ENCODE data around the gene EIF4H. TPM values are rescaled to one million over a fixed set of nuclear protein-coding genes. Genes with fewer than 3 reads are reported as not detected.

The EIF4H gene
- total RNA-seq, 1 experiment from 2014 or later, result 196 TPM

DNA sequence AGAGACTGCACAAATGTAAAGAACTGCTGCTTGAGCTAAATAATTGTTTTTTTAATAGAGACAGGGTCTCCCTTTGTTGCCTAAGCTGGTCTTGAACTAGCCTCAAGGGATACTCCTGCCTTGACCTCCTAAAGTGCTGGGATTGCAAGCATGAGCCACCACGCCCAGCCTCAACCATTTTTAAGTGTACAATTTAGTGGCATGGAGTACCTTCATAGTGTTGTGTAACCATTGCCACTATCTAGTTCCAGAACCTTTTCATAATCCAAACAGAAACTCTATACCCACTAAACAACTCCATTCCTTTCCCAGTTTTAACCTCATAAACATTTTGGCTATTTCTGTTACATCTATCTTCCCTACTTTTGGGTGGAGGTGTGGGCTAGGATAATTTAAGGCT, 6.7 kb downstream of the EIF4H start:
- CTCF ChIA-PET, result no interaction called here
- Mint-ChIP-seq H3K9me3 (ENCODE audit: low read depth, unreplicated experiment) (no peaks in the 10 kb centered on the region), H3K4me1 (ENCODE audit: low read depth, unreplicated experiment) (peaks cover 22% of the 10 kb centered on the region), H3K4me3 (ENCODE audit: low read depth, unreplicated experiment) (no peak overlapping the region), H3K36me3 (ENCODE audit: insufficient read depth, unreplicated experiment) (peaks cover 31% of the 10 kb centered on the region), H3K27ac (ENCODE audit: unreplicated experiment) (no peak overlapping the region), H3K27me3 (ENCODE audit: unreplicated experiment) (no peaks in the 10 kb centered on the region)
- intact Hi-C loops (cut with micrococcal nuclease; ENCODE audit: unreplicated experiment), result loop anchor here (5.0 kb wide), 1 partner anchor 114 kb away; no protein-coding TSS in a partner anchor
- no TSS peak for BruUV-seq (replicated peaks)
- TF ChIP-seq, protein P1, sequence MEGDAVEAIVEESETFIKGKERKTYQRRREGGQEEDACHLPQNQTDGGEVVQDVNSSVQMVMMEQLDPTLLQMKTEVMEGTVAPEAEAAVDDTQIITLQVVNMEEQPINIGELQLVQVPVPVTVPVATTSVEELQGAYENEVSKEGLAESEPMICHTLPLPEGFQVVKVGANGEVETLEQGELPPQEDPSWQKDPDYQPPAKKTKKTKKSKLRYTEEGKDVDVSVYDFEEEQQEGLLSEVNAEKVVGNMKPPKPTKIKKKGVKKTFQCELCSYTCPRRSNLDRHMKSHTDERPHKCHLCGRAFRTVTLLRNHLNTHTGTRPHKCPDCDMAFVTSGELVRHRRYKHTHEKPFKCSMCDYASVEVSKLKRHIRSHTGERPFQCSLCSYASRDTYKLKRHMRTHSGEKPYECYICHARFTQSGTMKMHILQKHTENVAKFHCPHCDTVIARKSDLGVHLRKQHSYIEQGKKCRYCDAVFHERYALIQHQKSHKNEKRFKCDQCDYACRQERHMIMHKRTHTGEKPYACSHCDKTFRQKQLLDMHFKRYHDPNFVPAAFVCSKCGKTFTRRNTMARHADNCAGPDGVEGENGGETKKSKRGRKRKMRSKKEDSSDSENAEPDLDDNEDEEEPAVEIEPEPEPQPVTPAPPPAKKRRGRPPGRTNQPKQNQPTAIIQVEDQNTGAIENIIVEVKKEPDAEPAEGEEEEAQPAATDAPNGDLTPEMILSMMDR (IDR thresholded peaks at IDR 0.05; ENCODE audit: unreplicated experiment), result no peak
- no peak for DNase-seq

DNA sequence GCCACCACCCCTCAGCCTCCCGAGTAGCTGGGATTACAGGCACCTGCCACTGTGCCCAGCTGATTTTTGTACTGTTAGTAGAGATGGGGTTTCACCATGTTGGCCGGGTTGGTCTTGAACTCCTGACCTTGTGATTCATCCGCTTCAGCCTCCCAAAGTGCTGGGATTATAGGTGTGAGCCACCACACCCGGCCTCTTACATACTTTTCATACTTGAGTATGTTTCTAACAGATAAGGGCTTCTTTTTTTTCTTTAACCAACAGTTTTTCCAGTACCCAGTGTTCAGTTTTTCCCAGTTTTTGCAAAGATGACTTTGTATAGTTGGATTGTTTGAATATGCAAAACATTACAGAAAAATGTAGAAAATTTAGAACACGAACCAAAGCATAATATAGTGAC, 7.7 kb downstream of the EIF4H start:
- BruUV-seq (replicated peaks), result no TSS peak
- peak overlapping the region; percentile 56 for H3K27ac Mint-ChIP-seq (ENCODE audit: unreplicated experiment)
- peaks cover 22% of the 10 kb centered on the region for H3K4me1 Mint-ChIP-seq (ENCODE audit: low read depth, unreplicated experiment)
- TF ChIP-seq, protein P1 (IDR thresholded peaks at IDR 0.05; ENCODE audit: unreplicated experiment), result no peak
- H3K27me3 Mint-ChIP-seq (ENCODE audit: unreplicated experiment), result no peaks in the 10 kb centered on the region
- H3K4me3 Mint-ChIP-seq (ENCODE audit: low read depth, unreplicated experiment), result no peak overlapping the region
- CTCF ChIA-PET, result no interaction called here
- H3K36me3 Mint-ChIP-seq (ENCODE audit: insufficient read depth, unreplicated experiment), result peaks cover 23% of the 10 kb centered on the region
- no peaks in the 10 kb centered on the region for H3K9me3 Mint-ChIP-seq (ENCODE audit: low read depth, unreplicated experiment)
- DNase-seq, result no peak
- intact Hi-C loops (cut with micrococcal nuclease; ENCODE audit: unreplicated experiment), result loop anchor here (5.0 kb wide), 1 partner anchor 115 kb away; no protein-coding TSS in a partner anchor

DNA sequence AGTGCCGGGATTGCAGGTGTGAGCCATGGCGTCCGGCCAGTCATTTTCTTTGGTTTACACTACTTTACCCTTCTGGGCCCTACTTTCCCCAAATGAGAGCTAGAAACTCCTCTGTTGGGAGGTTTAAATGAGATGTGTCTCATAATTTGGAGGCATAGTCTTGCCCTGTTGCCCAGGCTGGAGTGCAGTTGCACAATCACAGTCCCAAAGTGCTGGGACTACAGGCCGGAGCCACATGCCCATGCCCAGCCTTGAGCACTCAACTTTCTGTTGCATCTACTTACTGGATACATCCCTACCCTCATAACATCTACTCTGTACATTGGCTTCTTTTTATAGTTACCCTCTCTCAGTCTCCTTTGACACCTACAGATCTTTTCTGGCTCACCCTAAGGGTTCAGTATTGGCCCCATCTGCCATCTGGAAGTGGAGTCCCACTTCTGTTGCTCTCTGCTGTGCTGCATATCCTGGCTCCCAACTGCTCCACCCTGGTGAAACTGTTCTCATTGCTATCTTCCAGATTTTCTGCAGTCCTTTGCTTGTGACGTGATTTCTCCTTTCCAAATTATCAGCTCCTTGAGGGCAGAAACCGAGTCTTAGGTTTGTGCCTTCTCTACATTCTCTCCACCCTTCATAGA, 8.4 kb downstream of the EIF4H start:
- intact Hi-C loops (cut with micrococcal nuclease; ENCODE audit: unreplicated experiment), result loop anchor here (5.0 kb wide), 1 partner anchor 115 kb away; no protein-coding TSS in a partner anchor
- Mint-ChIP-seq H3K27ac (ENCODE audit: unreplicated experiment) (peak overlapping the region; percentile 56), H3K9me3 (ENCODE audit: low read depth, unreplicated experiment) (no peaks in the 10 kb centered on the region), H3K4me3 (ENCODE audit: low read depth, unreplicated experiment) (no peak overlapping the region), H3K4me1 (ENCODE audit: low read depth, unreplicated experiment) (peaks cover 22% of the 10 kb centered on the region), H3K36me3 (ENCODE audit: insufficient read depth, unreplicated experiment) (peaks cover 22% of the 10 kb centered on the region), H3K27me3 (ENCODE audit: unreplicated experiment) (no peaks in the 10 kb centered on the region)
- TF ChIP-seq, protein P1 (IDR thresholded peaks at IDR 0.05; ENCODE audit: unreplicated experiment), result no peak
- no peak for DNase-seq
- no TSS peak for BruUV-seq (replicated peaks)
- CTCF ChIA-PET, result interaction anchor here (1.0 to 1.1 kb wide), 2 partner anchors 7 to 130 kb away, joined by 3 read pairs; no protein-coding TSS in a partner anchor

DNA sequence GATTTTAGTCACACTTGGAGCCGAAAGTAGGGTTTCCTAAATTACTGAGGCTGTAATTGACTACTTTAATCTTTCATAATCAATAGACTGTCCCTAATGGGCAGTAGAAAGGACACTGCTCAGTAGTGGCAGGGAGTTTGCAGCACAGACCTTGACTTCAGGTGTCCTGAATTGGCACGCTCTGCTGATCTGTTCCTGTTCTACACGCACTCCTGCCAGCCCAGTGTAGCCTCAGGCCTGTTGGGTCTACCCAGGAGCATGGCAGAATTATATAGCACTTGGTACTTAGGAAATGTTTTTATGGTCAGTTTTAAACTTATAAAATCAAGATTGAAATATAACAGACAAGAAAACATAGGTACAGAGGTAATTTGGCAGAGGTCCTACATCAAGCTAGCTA, 9.0 kb downstream of the EIF4H start:
- TF ChIP-seq, protein P1 (IDR thresholded peaks at IDR 0.05; ENCODE audit: unreplicated experiment), result no peak
- Mint-ChIP-seq H3K9me3 (ENCODE audit: low read depth, unreplicated experiment) (no peaks in the 10 kb centered on the region), H3K36me3 (ENCODE audit: insufficient read depth, unreplicated experiment) (peaks cover 21% of the 10 kb centered on the region), H3K4me1 (ENCODE audit: low read depth, unreplicated experiment) (peaks cover 22% of the 10 kb centered on the region), H3K27ac (ENCODE audit: unreplicated experiment) (peak overlapping the region; percentile 56), H3K4me3 (ENCODE audit: low read depth, unreplicated experiment) (no peak overlapping the region), H3K27me3 (ENCODE audit: unreplicated experiment) (no peaks in the 10 kb centered on the region)
- no TSS peak for BruUV-seq (replicated peaks)
- CTCF ChIA-PET, result interaction anchor here (0.6 to 1.2 kb wide), 8 partner anchors 8 to 131 kb away, joined by 3 to 7 read pairs (median 3); partner anchors contain the start of gene EIF4H
- DNase-seq, result no peak
- intact Hi-C loops (cut with micrococcal nuclease; ENCODE audit: unreplicated experiment), result loop anchor here (5.0 kb wide), 1 partner anchor 116 kb away; no protein-coding TSS in a partner anchor

Data from Calu3 (cell line).